RWPE2 (cell line): Measurements from ENCODE around the gene RALA.

ENCODE experiments used
- ATAC-seq: fragments of 200-7000 bp; cut with Tn5 transposase; 3 replicates; pipeline ENCODE4 v1.9.1; 2021; ENCODE audit warnings: low read depth
- DNase-seq: peaks from one replicate; pipeline ENCODE4 v3.0.0-alpha.2; 2020; ENCODE audit warnings: low spot score
- H3K27ac ChIP-seq: fragments of 450-650 bp; 2 replicates; pipeline ENCODE4 v1.5.1; 2017; ENCODE audit warnings: mild to moderate bottlenecking; ENCODE audit not compliant: poor library complexity, severe bottlenecking
- H3K27me3 ChIP-seq: fragments of 250-450 bp; sonication (Bioruptor Pico); 2 replicates; pipeline ENCODE4 v1.5.1; 2021; ENCODE audit warnings: mild to moderate bottlenecking, moderate library complexity; ENCODE audit not compliant: insufficient read depth, poor library complexity, severe bottlenecking
- H3K36me3 ChIP-seq: fragments of 250-450 bp; sonication (Bioruptor Pico); 2 replicates; pipeline ENCODE4 v1.5.1; 2020; ENCODE audit warnings: low read depth, mild to moderate bottlenecking, moderate library complexity
- H3K4me1 ChIP-seq: fragments of 250-450 bp; sonication (Bioruptor Pico); 2 replicates; pipeline ENCODE4 v1.5.1; 2021; ENCODE audit warnings: mild to moderate bottlenecking, moderate library complexity; ENCODE audit not compliant: insufficient read depth, poor library complexity, severe bottlenecking
- H3K4me3 ChIP-seq: fragments of 250-450 bp; sonication (Bioruptor Pico); 2 replicates; pipeline ENCODE4 v1.5.1; 2021; ENCODE audit warnings: mild to moderate bottlenecking, moderate library complexity; ENCODE audit not compliant: severe bottlenecking
- H3K9me3 ChIP-seq: fragments of 250-450 bp; sonication (Bioruptor Pico); 2 replicates; pipeline ENCODE4 v1.5.1; 2021; ENCODE audit warnings: mild to moderate bottlenecking, moderate library complexity; ENCODE audit not compliant: severe bottlenecking
- TF ChIP-seq, protein P1 (sequence below): fragments of 450-650 bp; IDR thresholded peaks from one replicate; pipeline ENCODE4 v1.5.1; 2017; ENCODE audit warnings: mild to moderate bottlenecking, moderate library complexity; ENCODE audit not compliant: poor library complexity, severe bottlenecking

Gene RALA

DNA sequence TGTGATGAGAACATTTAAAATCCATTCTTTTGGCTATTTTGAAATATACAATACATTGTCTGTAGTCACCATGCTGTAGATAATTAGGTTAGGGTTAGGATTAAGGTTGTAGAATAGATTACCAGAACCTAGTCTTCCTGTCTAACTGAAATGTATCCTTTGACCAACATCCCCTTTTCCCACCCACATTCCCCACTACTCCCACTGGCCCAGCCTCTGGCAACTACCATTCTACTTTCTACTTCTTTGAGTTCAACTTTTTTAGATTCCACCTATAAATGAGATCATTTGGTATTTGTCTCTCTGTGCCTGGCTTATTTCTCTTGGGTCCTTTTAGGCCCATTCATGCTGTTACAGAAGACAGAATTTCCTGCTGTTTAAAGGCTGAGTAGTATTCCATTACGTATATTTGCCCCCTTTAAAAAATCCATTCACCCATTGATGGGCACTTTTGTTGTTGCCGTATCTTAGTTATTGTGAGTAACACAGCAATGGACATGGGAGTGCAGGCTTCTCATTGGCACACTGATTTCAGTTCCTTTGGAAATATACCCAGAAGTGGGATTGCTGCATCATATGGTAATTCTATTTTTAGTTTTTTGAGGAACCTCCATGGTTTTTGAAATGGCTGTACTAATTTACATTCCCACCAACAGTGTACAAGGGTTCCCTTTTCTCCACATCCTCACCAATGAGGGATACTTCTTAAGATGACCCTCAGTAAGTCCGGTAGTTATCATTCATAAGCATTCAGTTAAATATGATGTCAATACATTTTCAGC lies 104.0 kb downstream of the RALA start:
- TF ChIP-seq, protein P1, sequence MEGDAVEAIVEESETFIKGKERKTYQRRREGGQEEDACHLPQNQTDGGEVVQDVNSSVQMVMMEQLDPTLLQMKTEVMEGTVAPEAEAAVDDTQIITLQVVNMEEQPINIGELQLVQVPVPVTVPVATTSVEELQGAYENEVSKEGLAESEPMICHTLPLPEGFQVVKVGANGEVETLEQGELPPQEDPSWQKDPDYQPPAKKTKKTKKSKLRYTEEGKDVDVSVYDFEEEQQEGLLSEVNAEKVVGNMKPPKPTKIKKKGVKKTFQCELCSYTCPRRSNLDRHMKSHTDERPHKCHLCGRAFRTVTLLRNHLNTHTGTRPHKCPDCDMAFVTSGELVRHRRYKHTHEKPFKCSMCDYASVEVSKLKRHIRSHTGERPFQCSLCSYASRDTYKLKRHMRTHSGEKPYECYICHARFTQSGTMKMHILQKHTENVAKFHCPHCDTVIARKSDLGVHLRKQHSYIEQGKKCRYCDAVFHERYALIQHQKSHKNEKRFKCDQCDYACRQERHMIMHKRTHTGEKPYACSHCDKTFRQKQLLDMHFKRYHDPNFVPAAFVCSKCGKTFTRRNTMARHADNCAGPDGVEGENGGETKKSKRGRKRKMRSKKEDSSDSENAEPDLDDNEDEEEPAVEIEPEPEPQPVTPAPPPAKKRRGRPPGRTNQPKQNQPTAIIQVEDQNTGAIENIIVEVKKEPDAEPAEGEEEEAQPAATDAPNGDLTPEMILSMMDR, result no peak
- DNase-seq (no peak), ATAC-seq (no peak)
- Histone ChIP-seq H3K27ac (no peak overlapping the region), H3K27me3 (no peaks in the 10 kb centered on the region), H3K4me3 (no peak overlapping the region), H3K36me3 (no peaks in the 10 kb centered on the region), H3K4me1 (no peaks in the 10 kb centered on the region), H3K9me3 (no peaks in the 10 kb centered on the region)

DNA sequence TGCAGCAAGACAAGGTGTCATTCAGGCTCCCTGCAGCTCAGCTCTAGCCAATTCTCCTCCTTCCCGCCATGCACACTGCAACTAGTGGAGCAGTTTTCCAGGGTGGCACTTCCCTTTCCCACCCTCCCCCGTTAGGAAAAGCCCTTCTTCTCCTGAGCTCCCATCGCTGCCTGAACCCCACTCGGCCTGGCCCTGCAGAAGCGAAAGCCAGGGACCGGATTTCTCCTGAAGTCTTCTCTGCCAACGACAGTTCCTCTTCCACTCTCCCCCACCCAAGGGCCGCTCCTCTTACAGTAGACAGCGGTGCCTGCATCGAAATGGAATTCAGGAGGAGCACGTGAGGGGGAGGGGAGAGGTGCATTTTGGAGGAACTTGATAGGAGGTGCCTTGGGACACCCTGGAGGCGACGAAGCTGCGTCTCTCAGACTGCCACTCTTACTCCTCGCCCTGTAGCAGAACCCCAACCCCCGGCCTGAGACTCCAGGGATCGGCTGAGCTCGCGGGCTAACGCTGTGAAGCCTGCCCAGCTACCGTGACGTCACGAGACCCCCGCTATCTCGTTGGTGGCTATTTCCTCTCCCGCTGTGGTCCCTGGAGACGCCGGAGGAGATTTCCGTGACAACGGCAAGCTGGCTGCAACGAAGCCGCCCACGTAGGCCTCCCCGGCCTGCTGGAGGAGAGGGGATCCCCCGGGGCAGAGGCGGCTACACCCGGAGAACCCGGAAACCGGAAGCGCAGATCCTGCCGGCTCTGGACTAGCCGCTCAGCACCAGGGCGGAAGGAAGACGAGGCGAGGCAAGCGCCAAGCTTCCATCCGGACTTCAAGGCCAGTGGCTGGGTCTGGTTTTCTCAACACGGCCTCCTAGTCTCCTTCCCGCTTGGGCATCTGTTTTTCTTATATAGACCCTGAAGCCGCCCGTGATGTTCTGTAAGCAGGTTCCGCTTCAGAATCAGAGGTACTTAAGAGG lies 109.7 kb downstream of the RALA start:
- DNase-seq, result peak; percentile 94
- H3K27ac ChIP-seq, result peak overlapping the region; percentile 79
- TF ChIP-seq, protein P1, result no peak

DNA sequence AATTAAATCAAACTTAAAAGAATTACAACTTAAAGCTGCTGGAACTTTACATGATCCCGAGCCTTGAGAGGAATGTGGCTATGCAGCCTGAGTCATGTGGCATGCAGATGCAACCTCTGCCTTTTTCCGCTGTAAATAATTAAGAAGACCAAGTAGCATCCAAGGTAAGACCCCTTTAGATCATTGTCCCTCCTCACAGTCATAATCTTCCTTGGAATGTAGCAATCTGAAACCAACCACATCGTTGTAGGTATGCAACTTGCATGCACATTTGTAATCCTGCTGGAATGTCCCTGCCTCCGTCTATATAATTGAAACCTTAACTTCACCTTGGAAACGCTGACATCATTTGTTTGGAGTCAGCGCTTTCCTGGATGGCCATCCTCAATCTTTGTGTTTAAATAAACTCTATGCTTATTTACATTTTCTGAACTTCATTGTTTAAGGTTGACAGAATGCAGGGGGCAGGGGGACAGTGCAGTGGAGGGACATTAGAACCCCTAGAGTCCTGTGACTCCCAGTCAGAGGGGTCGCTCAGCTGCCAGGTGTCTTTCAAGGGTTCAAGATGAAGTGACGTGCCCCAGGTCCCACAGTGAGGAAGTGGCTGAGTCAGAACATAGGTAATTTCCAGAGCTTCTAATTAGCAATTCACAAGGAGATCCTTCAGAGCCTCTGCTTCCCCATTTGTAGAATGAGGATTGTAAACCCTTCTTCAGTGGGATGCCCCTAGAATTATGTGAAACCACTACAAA lies 110.7 kb downstream of the RALA start:
- DNase-seq, result no peak
- TF ChIP-seq, protein P1, result no peak
- ATAC-seq, result peak; percentile 67

More for the DNA sequence above, 109.7 kb downstream of the RALA start:
- Histone ChIP-seq H3K27me3 (no peaks in the 10 kb centered on the region), H3K4me1 (peaks cover 11% of the 10 kb centered on the region), H3K9me3 (no peaks in the 10 kb centered on the region), H3K4me3 (peak overlapping the region; percentile 43), H3K36me3 (no peaks in the 10 kb centered on the region)
- ATAC-seq, result peak; percentile 87

DNA sequence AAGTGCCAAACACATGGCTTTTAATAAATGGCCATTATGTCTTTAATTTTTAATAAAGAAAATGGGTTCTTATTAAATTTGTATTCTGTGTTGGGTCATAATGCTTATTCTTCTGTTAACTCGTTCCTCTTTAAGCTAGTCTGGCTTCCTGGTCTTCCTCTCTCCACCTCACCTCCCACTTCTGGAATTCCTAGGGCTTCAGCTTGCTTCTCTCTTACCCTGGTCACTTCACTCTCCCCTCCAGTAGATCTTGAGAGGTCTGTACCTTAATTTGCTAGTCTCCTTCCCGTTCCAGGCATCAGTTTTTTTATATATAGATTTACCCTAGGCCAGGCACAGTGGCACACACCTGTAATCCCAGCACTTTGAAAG lies 111.2 kb downstream of the RALA start:
- peak overlapping the region; percentile 79 for H3K27ac ChIP-seq

More for the DNA sequence above, 110.7 kb downstream of the RALA start:
- Histone ChIP-seq H3K9me3 (no peaks in the 10 kb centered on the region), H3K36me3 (no peaks in the 10 kb centered on the region), H3K4me1 (peaks cover 11% of the 10 kb centered on the region), H3K4me3 (peak overlapping the region; percentile 43), H3K27ac (peak overlapping the region; percentile 79), H3K27me3 (no peaks in the 10 kb centered on the region)

More for the DNA sequence above, 111.2 kb downstream of the RALA start:
- Histone ChIP-seq H3K4me1 (peaks cover 11% of the 10 kb centered on the region), H3K4me3 (peak overlapping the region; percentile 43), H3K9me3 (no peaks in the 10 kb centered on the region), H3K27me3 (no peaks in the 10 kb centered on the region), H3K36me3 (no peaks in the 10 kb centered on the region)
- ATAC-seq (no peak), DNase-seq (no peak)
- TF ChIP-seq, protein P1, result no peak
